Activated T-cell treated with anti-CD3 and anti-CD28 coated beads, Interleukin-2, amount 50 U/mL, for 72 hours (primary cell): ENCODE data around the gene MCUB. TPM values are rescaled to one million over a fixed set of nuclear protein-coding genes. Genes with fewer than 3 reads are reported as not detected.
"Not testable (repeated sequence)": the region's sequence is repeated elsewhere in the genome, so short reads cannot be mapped to it uniquely, and the experiment has no call there.

Source experiments
- ATAC-seq, 2 donors: fragments of 150-1000 bp; cut with Tn5 transposase; replicated peaks in 1 of 2; 2 replicates each; pipeline ENCODE4 v1.10.0; 2021; ENCODE audit warnings: moderate library complexity in 2 of 2, mild to moderate bottlenecking in 1 of 2
- DNase-seq, 2 donors: peaks; one replicate each; pipeline ENCODE4 v3.0.0; 2021 to 2022; ENCODE audit warnings: mixed read lengths in 1 of 2
- H3K27ac Mint-ChIP-seq: one replicate; pipeline ENCODE4 v1.8.0; 2022; ENCODE audit warnings: mild to moderate bottlenecking, moderate library complexity, mixed read lengths
- H3K27me3 Mint-ChIP-seq: one replicate; pipeline ENCODE4 v1.8.0; 2022; ENCODE audit warnings: low read depth, mixed read lengths
- H3K36me3 Mint-ChIP-seq, 2 donors: one replicate each; pipeline ENCODE4 v1.8.0; 2022; ENCODE audit warnings: mixed read lengths in 2 of 2, mild to moderate bottlenecking in 1 of 2; ENCODE audit not compliant: insufficient read depth in 2 of 2
- H3K4me1 Mint-ChIP-seq: one replicate; pipeline ENCODE4 v1.8.0; 2022; ENCODE audit warnings: low read depth, mixed read lengths
- H3K4me3 Mint-ChIP-seq, 2 donors: one replicate each; pipeline ENCODE4 v1.8.0; 2022; ENCODE audit warnings: mild to moderate bottlenecking in 2 of 2, mixed read lengths in 2 of 2, moderate library complexity in 2 of 2
- H3K9me3 Mint-ChIP-seq, 2 donors: one replicate each; pipeline ENCODE4 v1.8.0; 2022; ENCODE audit warnings: mixed read lengths in 2 of 2
- total RNA-seq, 2 donors: library from RNA; stranded (reverse); gene quantifications; one replicate each; pipeline ENCODE4 v1.2.3, GENCODE V29; 2022

Gene MCUB
- total RNA-seq, 2 donors from 2014 or later = 43.8 to 52.0 TPM

- DNase-seq (no peak), ATAC-seq (no peak)
- peaks cover 1 to 5% of the 10 kb centered on the region in 2 donors for H3K36me3 Mint-ChIP-seq
- H3K27ac Mint-ChIP-seq = peak overlapping the region; percentile 22
- peaks cover 62% of the 10 kb centered on the region for H3K4me1 Mint-ChIP-seq
- no peaks in the 10 kb centered on the region for H3K27me3 Mint-ChIP-seq
- peaks cover 0 to 3% of the 10 kb centered on the region in 2 donors for H3K9me3 Mint-ChIP-seq
- peak overlapping the region; percentile 7 to 45 for H3K4me3 Mint-ChIP-seq
Measured at GRCh38 chr4:109589605-109590004, 29.6 kb downstream of the MCUB start.

- Mint-ChIP-seq H3K9me3 (peaks cover 0 to 3% of the 10 kb centered on the region in 2 donors), H3K36me3 (peaks cover 1 to 3% of the 10 kb centered on the region in 2 donors), H3K27me3 (no peaks in the 10 kb centered on the region), H3K4me3 (peak overlapping the region; percentile 56 to 78), H3K4me1 (peaks cover 49% of the 10 kb centered on the region), H3K27ac (peak overlapping the region; percentile 85)
- no peak for ATAC-seq
- DNase-seq = no peak
Measured at GRCh38 chr4:109590905-109591304, 30.9 kb downstream of the MCUB start.

GRCh38 chr4:109592367-109592766 lies 32.3 kb downstream of the MCUB start:
- Mint-ChIP-seq H3K27me3 (no peaks in the 10 kb centered on the region), H3K4me3 (no peak overlapping the region), H3K27ac (peak overlapping the region; percentile 82), H3K36me3 (peaks cover 0 to 1% of the 10 kb centered on the region in 2 donors), H3K9me3 (no peaks in the 10 kb centered on the region), H3K4me1 (peaks cover 44% of the 10 kb centered on the region)
- no peak for ATAC-seq
- DNase-seq = no peak

- H3K4me1 Mint-ChIP-seq = peaks cover 19% of the 10 kb centered on the region
- not testable (repeated sequence) for ATAC-seq, DNase-seq, H3K27me3 Mint-ChIP-seq, H3K27ac Mint-ChIP-seq, H3K4me3 Mint-ChIP-seq, H3K36me3 Mint-ChIP-seq, H3K9me3 Mint-ChIP-seq
Measured at GRCh38 chr4:109595123-109595522, 35.1 kb downstream of the MCUB start.

DNA sequence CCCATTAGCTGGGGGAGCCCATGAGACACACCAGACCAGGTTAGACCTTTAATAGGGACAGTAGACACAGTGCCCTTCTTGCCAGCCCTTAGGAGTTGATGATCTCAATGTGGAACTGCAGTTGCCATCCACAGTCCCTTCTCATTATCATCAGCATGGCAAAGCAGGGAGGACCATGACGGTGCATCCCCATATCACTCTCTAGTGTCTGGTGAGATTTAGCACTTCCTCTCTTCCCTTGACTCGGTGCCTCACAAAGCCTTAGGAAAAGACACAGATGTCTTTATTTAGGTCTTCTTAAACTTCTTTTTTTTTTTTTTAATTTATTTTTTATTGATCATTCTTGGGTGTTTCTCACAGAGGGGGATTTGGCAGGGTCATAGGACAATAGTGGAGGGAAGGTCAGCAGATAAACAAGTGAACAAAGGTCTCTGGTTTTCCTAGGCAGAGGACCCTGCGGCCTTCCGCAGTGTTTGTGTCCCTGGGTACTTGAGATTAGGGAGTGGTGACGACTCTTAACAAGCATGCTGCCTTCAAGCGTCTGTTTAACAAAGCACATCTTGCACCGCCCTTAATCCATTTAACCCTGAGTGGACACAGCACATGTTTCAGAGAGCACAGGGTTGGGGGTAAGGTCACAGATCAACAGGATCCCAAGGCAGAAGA lies 36.5 kb downstream of the MCUB start:
- not testable (repeated sequence) for DNase-seq, H3K27ac Mint-ChIP-seq, H3K4me3 Mint-ChIP-seq, H3K9me3 Mint-ChIP-seq, H3K4me1 Mint-ChIP-seq, ATAC-seq, H3K27me3 Mint-ChIP-seq, H3K36me3 Mint-ChIP-seq

DNA sequence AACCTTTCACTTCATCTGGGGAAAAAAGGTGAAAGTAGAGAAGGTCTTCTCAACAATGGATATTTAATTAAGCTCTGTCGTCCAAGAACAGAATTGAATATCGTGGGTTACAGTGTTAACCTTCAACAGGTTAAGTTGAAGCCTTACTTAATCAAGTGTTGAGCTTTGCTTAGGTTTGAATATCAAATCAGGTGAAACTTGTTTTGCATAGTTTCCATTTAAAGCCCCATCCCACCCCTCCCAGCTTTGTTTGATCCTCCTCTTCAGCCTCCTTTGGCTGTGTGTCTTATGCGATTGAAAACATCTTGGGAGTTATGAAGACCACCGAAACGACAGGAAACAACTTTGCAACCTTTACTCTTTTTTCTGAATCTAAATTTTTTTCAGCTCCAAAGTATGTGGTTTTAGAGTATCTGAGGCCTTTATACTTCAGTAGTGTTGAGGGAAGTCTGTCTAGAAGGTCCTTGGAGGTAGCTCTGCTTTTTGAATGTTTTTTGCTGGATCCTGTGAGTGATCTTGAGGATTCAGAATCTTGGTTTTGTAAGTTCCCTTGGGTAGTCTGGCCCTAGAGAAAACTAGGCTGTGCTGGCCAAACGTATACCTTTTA lies 39.1 kb downstream of the MCUB start:
- peaks cover 9% of the 10 kb centered on the region for H3K4me1 Mint-ChIP-seq
- H3K9me3 Mint-ChIP-seq = peaks cover 0 to 4% of the 10 kb centered on the region in 2 donors
- DNase-seq (no peak), ATAC-seq (no peak)
- no peak overlapping the region for H3K4me3 Mint-ChIP-seq
- no peaks in the 10 kb centered on the region for H3K27me3 Mint-ChIP-seq
- no peak overlapping the region for H3K27ac Mint-ChIP-seq
- H3K36me3 Mint-ChIP-seq = peaks cover 6 to 10% of the 10 kb centered on the region in 2 donors

- Mint-ChIP-seq H3K4me1 (peaks cover 9% of the 10 kb centered on the region), H3K27me3 (no peaks in the 10 kb centered on the region), H3K9me3 (peaks cover 1 to 4% of the 10 kb centered on the region in 2 donors), H3K36me3 (peaks cover 10 to 19% of the 10 kb centered on the region in 2 donors), H3K4me3 (no peak overlapping the region), H3K27ac (no peak overlapping the region)
- ATAC-seq = no peak
- no peak for DNase-seq
Measured at GRCh38 chr4:109600431-109600830, 40.4 kb downstream of the MCUB start.

- peaks cover 11% of the 10 kb centered on the region for H3K4me1 Mint-ChIP-seq
- H3K4me3 Mint-ChIP-seq = no peak overlapping the region
- peaks cover 10 to 21% of the 10 kb centered on the region in 2 donors for H3K36me3 Mint-ChIP-seq
- no peak for DNase-seq
- H3K27ac Mint-ChIP-seq = no peak overlapping the region
- peaks cover 4 to 6% of the 10 kb centered on the region in 2 donors for H3K9me3 Mint-ChIP-seq
- no peak for ATAC-seq
- H3K27me3 Mint-ChIP-seq = no peaks in the 10 kb centered on the region
Measured at GRCh38 chr4:109601336-109601735, 41.3 kb downstream of the MCUB start.

DNA sequence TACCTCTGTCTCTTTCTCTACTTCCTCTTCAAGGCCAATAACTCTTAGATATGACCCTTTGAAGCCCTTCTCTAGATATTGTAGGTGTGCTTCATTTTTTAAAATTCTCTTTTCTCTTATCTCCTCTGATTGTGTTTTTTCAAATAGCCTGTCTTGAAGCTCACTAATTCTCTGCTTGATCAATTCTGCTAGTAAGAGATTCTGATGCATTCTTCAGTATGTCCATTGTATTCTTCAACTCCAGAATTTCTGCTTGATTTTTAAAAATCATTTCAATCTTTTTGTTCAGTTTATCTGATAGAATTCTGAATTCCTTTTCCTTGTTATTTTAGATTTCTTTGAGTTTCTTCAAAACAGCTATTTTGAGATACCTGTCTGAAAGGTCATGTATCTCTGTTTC lies 47.9 kb downstream of the MCUB start:
- Mint-ChIP-seq H3K27me3 (no peaks in the 10 kb centered on the region), H3K27ac (no peak overlapping the region), H3K9me3 (peaks cover 7 to 15% of the 10 kb centered on the region in 2 donors), H3K4me3 (no peak overlapping the region), H3K4me1 (peaks cover 37% of the 10 kb centered on the region), H3K36me3 (peaks cover 13 to 55% of the 10 kb centered on the region in 2 donors)
- ATAC-seq = no peak
- no peak for DNase-seq

DNA sequence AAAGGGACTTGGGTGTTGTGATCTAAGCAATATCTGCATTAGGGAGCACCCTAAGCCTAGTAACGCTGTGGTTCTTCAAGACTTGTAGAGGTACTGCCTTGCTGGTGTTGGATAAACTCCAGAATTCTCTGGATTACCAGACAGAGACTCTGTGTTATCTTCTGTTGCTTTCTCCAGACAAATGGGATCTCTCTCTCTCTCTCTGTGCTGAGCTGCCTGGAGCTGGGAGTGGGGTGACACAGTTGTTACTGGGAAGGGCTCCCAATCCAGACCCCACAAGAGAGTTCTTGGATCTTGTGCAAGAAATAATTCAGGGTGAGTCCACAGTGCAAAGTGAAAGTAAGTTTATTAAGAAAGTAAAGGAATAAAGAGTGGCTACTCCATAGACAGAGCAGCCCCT lies 48.8 kb downstream of the MCUB start:
- ATAC-seq (no peak), DNase-seq (no peak)
- peaks cover 12 to 50% of the 10 kb centered on the region in 2 donors for H3K36me3 Mint-ChIP-seq
- H3K27ac Mint-ChIP-seq = no peak overlapping the region
- no peaks in the 10 kb centered on the region for H3K27me3 Mint-ChIP-seq
- peaks cover 37% of the 10 kb centered on the region for H3K4me1 Mint-ChIP-seq
- H3K9me3 Mint-ChIP-seq = peaks cover 6 to 15% of the 10 kb centered on the region in 2 donors
- H3K4me3 Mint-ChIP-seq = peak overlapping the region in 1 of 2 donors; percentile 10

GRCh38 chr4:109609431-109609830 lies 49.4 kb downstream of the MCUB start:
- Mint-ChIP-seq H3K27ac (no peak overlapping the region), H3K36me3 (peaks cover 10 to 49% of the 10 kb centered on the region in 2 donors), H3K4me3 (no peak overlapping the region), H3K9me3 (peaks cover 6 to 16% of the 10 kb centered on the region in 2 donors), H3K27me3 (no peaks in the 10 kb centered on the region), H3K4me1 (peaks cover 37% of the 10 kb centered on the region)
- DNase-seq (no peak), ATAC-seq (no peak)

DNA sequence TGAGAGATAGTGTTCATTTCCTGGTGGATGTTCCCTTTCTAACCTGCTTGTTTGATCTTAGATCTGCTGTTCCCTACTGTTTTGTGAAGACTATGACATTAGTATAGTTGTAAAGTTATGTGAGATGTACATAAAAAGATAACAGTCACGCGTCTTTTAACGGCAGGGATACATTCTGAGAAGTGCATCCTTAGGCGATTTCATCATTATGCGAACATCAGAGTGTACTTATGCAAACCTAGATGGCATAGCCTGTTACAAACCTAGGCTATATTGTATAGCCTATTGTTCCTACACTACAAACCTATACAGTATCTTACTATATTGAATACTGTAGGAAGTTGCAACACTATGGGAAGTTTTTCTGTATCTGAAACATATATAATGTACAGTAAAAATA lies 50.4 kb downstream of the MCUB start:
- peaks cover 39% of the 10 kb centered on the region for H3K4me1 Mint-ChIP-seq
- peaks cover 7 to 41% of the 10 kb centered on the region in 2 donors for H3K36me3 Mint-ChIP-seq
- H3K27me3 Mint-ChIP-seq = no peaks in the 10 kb centered on the region
- no peak for DNase-seq
- no peak overlapping the region for H3K4me3 Mint-ChIP-seq
- peaks cover 6 to 16% of the 10 kb centered on the region in 2 donors for H3K9me3 Mint-ChIP-seq
- ATAC-seq = no peak
- H3K27ac Mint-ChIP-seq = no peak overlapping the region

GRCh38 chr4:109611045-109611646 lies 51.1 kb downstream of the MCUB start:
- H3K27ac Mint-ChIP-seq = no peak overlapping the region
- H3K4me1 Mint-ChIP-seq = peaks cover 45% of the 10 kb centered on the region
- peaks cover 7 to 41% of the 10 kb centered on the region in 2 donors for H3K36me3 Mint-ChIP-seq
- no peaks in the 10 kb centered on the region for H3K27me3 Mint-ChIP-seq
- H3K4me3 Mint-ChIP-seq = no peak overlapping the region
- ATAC-seq (no peak), DNase-seq (no peak)
- H3K9me3 Mint-ChIP-seq = peaks cover 6 to 14% of the 10 kb centered on the region in 2 donors
